ENCODE results near the gene MATN1. TPM values are rescaled to one million over a fixed set of nuclear protein-coding genes. Genes with fewer than 3 reads are reported as not detected.
A peak's percentile ranks its signal among the peaks of the same experiment; 100 is the strongest.
"Not testable (repeated sequence)": the region's sequence is repeated elsewhere in the genome, so short reads cannot be mapped to it uniquely, and the experiment has no call there.

MATN1 gene
- 0.05 TPM in 1 of 2 replicates, not detected in the other for total RNA-seq
- 0.06 TPM for polyA plus RNA-seq (2012)

DNA sequence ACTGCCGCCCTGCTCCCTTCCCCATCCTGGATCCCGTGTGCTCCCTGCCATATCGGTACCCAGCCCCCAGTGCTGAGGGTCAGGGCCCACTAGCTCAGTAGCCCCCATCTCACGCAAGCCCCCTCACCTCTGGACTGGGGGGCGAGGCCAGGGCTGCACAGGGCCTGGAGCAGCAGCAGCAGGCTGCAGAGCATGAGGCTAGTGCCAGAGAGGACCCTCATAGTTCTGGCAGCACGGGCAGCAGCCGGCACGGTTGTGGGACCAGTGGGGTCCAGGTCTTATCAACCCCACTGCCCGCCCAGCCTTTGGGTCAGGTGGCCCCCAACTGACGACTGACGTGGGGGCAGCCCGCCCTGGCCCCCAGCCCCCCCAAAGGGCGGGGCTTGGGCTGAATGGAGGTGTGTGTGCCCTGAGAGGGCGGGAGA lies at the start of gene MATN1:
MATN1 (minus strand) TSS at position 255 of the 425 bp plus-strand sequence; CDS start at position 221, 34 bp downstream.
- DNase-seq (ENCODE audit: low read depth): no peak

- no peak for DNase-seq (ENCODE audit: low read depth)
Observed at GRCh38 chr1:30771005-30771404, 47.6 kb upstream of the MATN1 start.

GRCh38 chr1:30770150-30770549 lies 46.8 kb upstream of the MATN1 start:
- DNase-seq (ENCODE audit: low read depth): no peak

DNA sequence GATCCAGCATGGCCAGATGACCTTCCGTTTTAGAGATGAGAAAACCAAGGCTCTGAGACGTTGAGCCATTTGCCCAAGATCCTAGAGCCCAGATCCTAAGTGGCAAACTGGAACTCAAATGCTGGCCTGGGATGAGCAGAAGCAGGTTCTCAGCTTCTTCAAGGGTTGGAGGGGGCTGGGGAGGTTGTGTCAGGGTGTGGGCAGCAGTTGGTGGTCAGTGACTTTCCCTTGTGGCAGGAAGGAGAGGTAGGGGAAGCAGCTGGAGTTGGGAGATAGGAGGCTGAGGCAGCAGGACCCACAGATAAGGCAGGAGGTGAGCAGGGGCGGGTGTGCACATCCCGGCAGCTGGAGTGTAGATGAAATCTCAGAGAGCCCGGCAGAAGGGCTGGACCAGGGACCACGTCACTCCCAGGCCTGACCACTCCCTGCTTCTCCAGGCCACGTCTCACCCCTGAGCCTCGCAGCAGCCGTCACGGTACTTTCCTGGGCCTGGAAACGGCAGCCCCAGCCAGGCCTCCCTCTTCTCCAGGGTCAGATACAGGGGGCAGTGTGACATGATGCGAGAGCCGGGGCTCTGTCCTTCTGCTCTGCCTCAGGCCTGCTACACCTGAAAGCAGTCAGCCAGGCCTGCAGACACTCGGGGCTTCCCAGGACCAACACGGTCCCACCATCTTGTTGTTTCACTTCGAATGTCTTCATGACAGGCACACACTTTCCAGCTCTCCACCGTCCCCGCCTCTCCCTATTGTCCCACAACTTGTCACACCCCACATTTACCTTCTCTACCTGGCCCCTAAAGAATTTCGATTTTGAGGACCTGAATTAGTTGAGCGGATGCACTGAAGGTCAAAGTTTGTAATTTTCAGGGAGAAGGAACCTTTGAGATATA lies 45.7 kb upstream of the MATN1 start:
- DNase-seq (ENCODE audit: low read depth): no peak

DNA sequence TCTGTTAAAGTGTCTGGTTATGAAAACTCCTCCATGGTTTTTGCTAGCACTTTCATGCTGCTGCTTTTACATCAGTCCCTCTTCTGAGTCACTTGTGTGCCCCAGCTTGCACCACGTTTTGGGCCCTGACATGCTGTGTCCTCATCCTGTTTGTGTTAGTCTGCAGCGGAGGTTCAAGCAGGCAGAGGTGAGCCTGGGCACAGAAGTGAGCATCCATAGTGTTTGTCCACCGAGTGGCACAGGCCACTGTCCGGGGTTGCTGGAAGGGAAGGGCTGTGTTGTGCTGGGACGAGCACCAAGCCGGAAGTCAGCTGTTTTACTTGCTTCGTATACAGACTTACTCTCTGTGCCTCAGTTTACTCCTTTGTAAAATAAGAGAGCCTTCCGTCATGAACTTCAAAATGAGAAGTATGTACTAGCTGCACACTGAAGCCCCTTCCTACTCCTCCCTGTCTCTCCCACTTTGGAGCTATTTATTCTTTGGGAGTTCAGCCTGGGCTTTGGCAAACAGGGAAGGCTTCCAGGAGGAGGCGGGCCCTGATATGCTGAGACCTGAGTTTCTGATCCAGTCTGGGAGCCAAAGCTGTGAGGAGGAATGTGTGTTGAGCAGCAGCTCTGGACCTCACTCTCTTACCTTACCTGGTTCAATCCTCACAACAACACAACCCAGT lies 44.9 kb upstream of the MATN1 start:
- no peak for DNase-seq (ENCODE audit: low read depth)

GRCh38 chr1:30766948-30767347 lies 43.6 kb upstream of the MATN1 start:
- DNase-seq (ENCODE audit: low read depth): not testable (repeated sequence)

GRCh38 chr1:30765556-30766434 lies 42.4 kb upstream of the MATN1 start:
- no peak for DNase-seq (ENCODE audit: low read depth)

DNA sequence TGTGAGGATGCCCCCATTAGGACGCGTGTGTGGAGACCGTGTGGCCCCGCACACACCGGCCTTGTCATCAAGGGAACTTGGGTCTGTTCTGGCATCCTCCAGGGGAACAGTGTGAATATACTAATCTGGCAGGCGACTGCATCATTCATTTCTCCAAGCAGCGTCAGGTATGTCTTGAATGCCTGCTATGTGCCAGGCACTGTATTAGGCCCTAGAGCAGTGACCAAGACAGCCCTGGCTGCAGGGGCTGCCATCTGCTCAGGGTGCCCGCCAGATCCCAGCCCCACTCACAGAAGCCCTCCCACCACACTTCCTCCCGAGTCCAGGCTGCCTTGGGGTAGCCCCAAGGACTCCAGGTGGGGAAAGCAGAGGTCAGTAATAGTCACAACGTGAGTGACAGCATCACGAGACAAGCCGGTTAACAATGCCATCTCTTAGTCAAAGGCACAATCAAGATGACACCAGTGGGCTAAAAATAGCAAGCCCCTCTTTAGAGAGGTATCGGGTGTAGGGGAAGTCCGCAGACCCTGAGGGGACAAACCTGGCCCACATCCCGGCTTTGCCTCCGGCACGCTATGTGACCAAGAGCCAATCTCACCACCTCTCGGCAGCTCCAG lies 41.7 kb upstream of the MATN1 start:
- DNase-seq (ENCODE audit: low read depth): no peak

- DNase-seq (ENCODE audit: low read depth): no peak
Observed at GRCh38 chr1:30764396-30764795, 41.0 kb upstream of the MATN1 start.

- peak; percentile 94 for DNase-seq (ENCODE audit: low read depth)
Observed at GRCh38 chr1:30763651-30764248, 40.4 kb upstream of the MATN1 start.

- DNase-seq (ENCODE audit: low read depth): no peak
Observed at GRCh38 chr1:30762930-30763650, 39.7 kb upstream of the MATN1 start.

DNA sequence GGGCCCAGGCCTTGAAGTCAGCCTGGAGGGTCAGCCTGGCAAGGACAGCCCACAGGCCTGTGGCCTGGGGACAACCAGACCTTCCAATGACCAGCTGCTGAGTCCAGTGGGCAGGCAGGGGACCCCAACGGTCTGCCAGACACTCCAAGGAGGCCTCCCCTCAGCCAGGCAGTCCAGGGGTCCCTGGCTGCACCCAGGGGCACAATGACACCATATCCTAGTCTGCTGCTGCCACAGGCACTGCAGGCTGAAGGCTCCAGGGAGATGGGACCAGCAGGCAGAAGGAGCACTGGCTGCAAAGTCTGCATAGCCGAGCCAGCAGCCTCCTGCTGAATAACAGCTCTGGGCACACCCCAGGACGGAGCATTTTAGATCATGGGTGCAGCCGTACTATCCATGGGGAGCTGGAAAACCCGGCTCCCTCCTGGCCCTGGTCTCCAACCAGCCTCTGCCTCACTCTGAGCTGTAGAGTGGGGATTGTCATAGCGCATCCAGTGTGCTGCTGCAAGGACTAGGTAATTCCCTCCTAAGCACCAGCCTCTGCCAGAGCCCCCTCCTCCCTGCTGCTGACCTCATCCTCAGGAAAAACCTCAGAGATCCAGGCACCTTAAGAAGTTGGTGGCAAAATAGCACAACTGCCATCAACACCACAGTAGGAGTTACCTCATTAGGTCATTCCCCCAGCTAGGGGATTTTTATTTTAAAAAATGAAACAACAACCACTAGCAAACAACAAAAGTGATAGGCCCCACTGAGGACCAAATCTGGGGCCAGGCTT lies 39.0 kb upstream of the MATN1 start:
- DNase-seq (ENCODE audit: low read depth): no peak

DNA sequence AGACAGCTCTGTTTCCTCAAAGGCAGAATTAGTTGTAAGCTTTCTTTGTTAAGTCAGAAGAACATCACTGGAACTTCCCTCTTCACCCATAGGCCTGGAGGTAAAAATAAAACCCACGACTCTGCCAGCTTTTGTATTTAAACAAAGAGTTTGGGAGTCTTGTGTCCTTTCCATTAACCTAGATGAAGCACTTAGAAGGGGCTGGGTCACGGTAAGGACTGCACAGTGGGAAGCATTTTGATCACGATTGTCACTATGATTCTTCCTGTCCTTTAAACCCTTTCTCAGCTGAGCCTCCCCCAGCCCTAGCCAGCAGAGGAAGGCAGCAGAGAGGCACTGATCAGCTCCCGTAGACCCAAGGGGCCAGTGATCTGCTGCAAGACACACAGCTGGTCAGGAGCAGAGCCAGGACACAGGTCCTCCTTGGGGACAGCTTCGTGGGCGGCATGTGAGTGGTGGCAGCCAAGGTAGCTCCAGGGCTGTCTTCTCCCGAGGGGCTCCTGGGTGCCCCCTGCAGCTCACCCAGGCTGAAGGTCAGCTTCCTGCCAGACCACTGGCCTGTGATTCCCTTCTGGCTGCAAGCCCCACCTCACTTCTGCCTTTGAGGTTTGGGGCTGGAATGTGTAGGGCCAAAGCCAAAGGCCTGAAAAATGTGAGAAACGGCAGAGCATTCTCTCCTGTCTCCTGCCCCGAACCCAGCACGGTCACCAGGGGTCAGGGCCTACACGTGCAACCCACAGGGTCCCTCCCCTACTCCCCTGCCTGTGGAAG lies 38.2 kb upstream of the MATN1 start:
- DNase-seq (ENCODE audit: low read depth): peak; percentile 53

DNA sequence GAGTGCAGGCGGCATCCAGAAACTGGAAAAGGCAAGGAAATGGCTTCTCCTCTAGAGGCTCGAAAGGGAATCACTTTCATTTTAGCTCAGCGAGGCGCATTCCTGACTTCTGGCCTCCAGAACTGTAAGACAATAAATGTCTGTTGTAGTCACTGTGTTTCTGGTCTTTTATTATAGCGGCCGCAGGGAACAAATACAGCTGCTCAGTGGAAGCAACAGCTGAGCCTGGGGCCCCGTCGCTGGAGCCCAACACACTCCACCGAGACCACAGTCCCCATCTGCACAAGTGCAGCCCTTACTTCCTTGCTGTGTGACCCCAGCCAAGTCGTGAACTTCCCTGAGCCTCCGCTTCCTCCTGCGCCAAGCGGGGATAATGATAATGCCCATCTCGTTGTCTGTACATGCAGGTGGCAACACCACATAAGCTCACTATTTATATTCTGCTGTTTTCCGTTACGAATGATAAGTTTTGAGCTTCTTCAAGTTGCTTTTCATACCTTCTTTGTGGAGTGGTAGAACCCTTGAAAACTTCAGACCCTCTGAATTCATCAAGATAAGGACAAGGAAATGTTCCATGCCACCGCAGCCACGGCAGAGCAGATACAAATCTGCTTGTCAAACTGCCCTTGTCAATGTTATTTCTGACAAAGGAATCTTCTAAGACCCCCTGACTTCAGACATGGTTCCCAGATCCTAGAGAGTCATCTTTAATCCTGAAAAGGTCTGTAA lies 37.4 kb upstream of the MATN1 start:
- peak; percentile 61 for DNase-seq (ENCODE audit: low read depth)

DNA sequence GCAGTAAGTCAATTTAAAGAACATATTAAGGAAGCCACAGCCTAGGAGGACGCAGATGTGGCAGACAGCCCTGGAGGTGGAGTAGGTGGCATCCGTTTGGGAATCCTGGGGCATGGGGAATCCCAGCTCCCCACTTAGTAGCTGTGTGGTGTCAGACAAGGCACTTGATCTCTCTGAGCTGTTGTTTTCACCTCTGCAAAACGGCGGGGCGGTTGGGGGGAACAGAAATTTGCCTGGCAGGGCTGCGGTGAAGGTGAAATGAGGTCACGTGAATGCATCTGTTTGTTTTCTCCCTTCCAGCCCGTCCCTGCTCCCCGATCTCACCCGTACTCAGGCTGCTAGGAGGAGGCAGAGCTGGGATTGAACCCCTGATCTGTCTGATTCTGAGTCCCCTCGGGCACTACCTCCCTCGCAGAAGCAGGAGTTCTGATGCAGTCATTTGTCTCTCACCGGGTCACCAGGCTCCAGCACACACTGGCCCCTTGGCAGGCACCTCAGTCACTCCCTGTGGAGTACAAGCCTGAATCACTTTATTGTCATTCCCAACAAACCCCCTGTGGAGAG lies 36.4 kb upstream of the MATN1 start:
- no peak for DNase-seq (ENCODE audit: low read depth)

- no peak for DNase-seq (ENCODE audit: low read depth)
Observed at GRCh38 chr1:30758785-30759380, 35.5 kb upstream of the MATN1 start.

All from myocyte (in vitro differentiated cells).